Measurements from ENCODE around the gene SORCS2. TPM values are rescaled to one million over a fixed set of nuclear protein-coding genes. Genes with fewer than 3 reads are reported as not detected.

Gene SORCS2
- total and polyA plus RNA-seq, 2 of the 8 experiments (the other 6 are each of a cell fraction or from before 2014, with no cell fraction given), result 0.36 to 1.8 TPM

- no peaks in the 10 kb centered on the region for H3K79me1 ChIP-seq (ENCODE audit: low read depth, low read length)
- no peak overlapping the region for H2AFZ ChIP-seq (ENCODE audit: low read length)
- H3K27me3 ChIP-seq (replicated peaks in 1 of 4; ENCODE audit: control insufficient read depth in 3 of 4, extremely low read depth in 1 of 4, insufficient read depth in 3 of 4, low read length in 3 of 4), result no peaks in the 10 kb centered on the region; a peak in 1 of 7 replicates
- FAIRE-seq (no peak), DNase-seq (ENCODE audit: low read depth in 1 of 2, low spot score in 2 of 2) (no peak)
- no peak overlapping the region for H3K18ac ChIP-seq (ENCODE audit: extremely low read depth, low read length)
- H3K79me2 ChIP-seq (ENCODE audit: control insufficient read depth in 1 of 2, insufficient read depth in 2 of 2, low read length in 2 of 2), result no peaks in the 10 kb centered on the region
- no peak overlapping the region for H3K4me3 ChIP-seq (ENCODE audit: extremely low read depth in 1 of 4, insufficient read depth in 2 of 4, low read depth in 3 of 4, low read length in 4 of 4)
- H2BK15ac ChIP-seq (ENCODE audit: low read length), result no peak overlapping the region
- no peaks in the 10 kb centered on the region for H3K23me2 ChIP-seq (ENCODE audit: low read depth, low read length)
- no peak overlapping the region for H3K23ac ChIP-seq (ENCODE audit: insufficient read length)
- no peak overlapping the region for H4K5ac ChIP-seq (ENCODE audit: insufficient read length, low read depth, low read length)
- H2BK20ac ChIP-seq (ENCODE audit: low read length), result no peak overlapping the region
- H3K56ac ChIP-seq (replicated peaks; ENCODE audit: insufficient read length, low read depth, low read length), result no peak overlapping the region
- TF ChIP-seq ATF3 (IDR thresholded peaks at IDR 0.05; ENCODE audit: insufficient read depth, low read depth, low read length) (no peak), POLR2AphosphoS5 (IDR thresholded peaks at IDR 0.05; ENCODE audit: low read depth, low read length) (no peak), SAP30 (IDR thresholded peaks at IDR 0.05; ENCODE audit: insufficient read depth, insufficient replicate concordance, low read length) (no peak), SRF (IDR thresholded peaks at IDR 0.05; ENCODE audit: low read depth, low read length) (no peak), GABPA (IDR thresholded peaks at IDR 0.05; ENCODE audit: borderline replicate concordance, insufficient read depth, low read length) (no peak), CHD1 (IDR thresholded peaks at IDR 0.05; ENCODE audit: low read depth, low read length) (no peak)
- H4K91ac ChIP-seq (replicated peaks; ENCODE audit: insufficient read length, low read length), result no peak overlapping the region
- H3K4me1 ChIP-seq (replicated peaks in 1 of 4; ENCODE audit: control insufficient read depth in 3 of 4, insufficient read depth in 4 of 4, low read length in 3 of 4), result no peaks in the 10 kb centered on the region
- H2AK5ac ChIP-seq (ENCODE audit: low read depth, low read length), result no peak overlapping the region
- H2BK12ac ChIP-seq (ENCODE audit: low read depth, low read length), result no peak overlapping the region
- no peak overlapping the region for H3K4me2 ChIP-seq (ENCODE audit: insufficient read depth in 1 of 2, low read depth in 2 of 2, low read length in 2 of 2)
- no peaks in the 10 kb centered on the region for H3K9me3 ChIP-seq (ENCODE audit: insufficient read depth in 2 of 2, low read depth in 1 of 2, low read length in 1 of 2)
- POLR2A ChIA-PET (ENCODE audit: partially characterized antibody), result no interaction called here
- no peak overlapping the region for H2BK5ac ChIP-seq (ENCODE audit: low read depth, low read length)
- H4K20me1 ChIP-seq (replicated peaks in 1 of 2; ENCODE audit: control insufficient read depth in 1 of 2, insufficient read depth in 2 of 2, low read length in 2 of 2), result peaks cover 0 to 4% of the 10 kb centered on the region in 2 experiments
- no peak overlapping the region for H3K27ac ChIP-seq (ENCODE audit: low read depth, low read length)
- no peak overlapping the region for H2BK120ac ChIP-seq (replicated peaks; ENCODE audit: low read depth, low read length)
- CTCF ChIA-PET (ENCODE audit: partially characterized antibody), result interaction anchor here (0.7 to 1.5 kb wide), 4 partner anchors 11 to 238 kb away, joined by 3 to 5 read pairs (median 4); no protein-coding TSS in a partner anchor
- no peak overlapping the region for H3K14ac ChIP-seq (ENCODE audit: insufficient read length)
- no peak overlapping the region for H4K8ac ChIP-seq (ENCODE audit: extremely low read depth, insufficient read depth, low read length)
- no peaks in the 10 kb centered on the region for H3K36me3 ChIP-seq (ENCODE audit: control insufficient read depth in 2 of 4, insufficient read depth in 4 of 4, low read length in 3 of 4)
- no peak overlapping the region for H3K4ac ChIP-seq (replicated peaks; ENCODE audit: insufficient read length, low read depth, low read length)
- H3K9ac ChIP-seq (replicated peaks in 1 of 4; ENCODE audit: extremely low read depth in 1 of 4, low read depth in 3 of 4, low read length in 3 of 4), result no peak overlapping the region
- 80% methylated on average over 6 of the region's 6 CpGs; no CpG with 5 or more reads in 1 of the 2 experiments for WGBS, 2 experiments (ENCODE audit: extremely low coverage in 1 of 2, insufficient coverage in 1 of 2, insufficient read length in 1 of 2, insufficient replicate concordance in 2 of 2, low coverage in 1 of 2, low lambda C conversion rate in 2 of 2, missing lambda C conversion rate in 1 of 2)
Measured at GRCh38 chr4:7750523-7750922, 558.2 kb downstream of the SORCS2 start.
